Measurements from ENCODE around the gene B9D2.

Gene B9D2

DNA sequence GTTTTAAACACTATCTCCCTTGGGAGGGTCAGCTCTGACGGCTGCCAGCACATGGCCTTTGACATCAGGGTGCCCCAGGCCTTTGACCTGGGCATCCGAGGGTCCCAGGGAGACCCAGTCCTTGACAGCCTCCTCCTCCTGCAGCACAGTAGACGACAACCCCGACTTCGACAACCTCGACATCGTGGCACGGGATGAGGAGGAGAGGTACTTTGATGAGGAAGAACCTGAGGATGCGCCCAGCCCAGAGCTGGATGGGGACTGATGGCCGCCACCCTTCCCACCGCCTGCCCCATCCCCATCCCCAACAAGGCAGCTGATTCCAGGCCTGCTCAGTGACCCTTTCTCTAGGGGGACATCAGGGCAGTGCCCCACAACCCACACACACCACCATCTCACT is 41.5 kb downstream of the B9D2 start:
- H3K4me1 Mint-ChIP-seq (ENCODE audit: low read depth): peaks cover 26% of the 10 kb centered on the region
- peaks cover 42% of the 10 kb centered on the region for H3K36me3 Mint-ChIP-seq (ENCODE audit: low read depth)
- no peak overlapping the region for H3K4me3 Mint-ChIP-seq
- H3K27me3 Mint-ChIP-seq (ENCODE audit: low read depth): no peaks in the 10 kb centered on the region
- peak overlapping the region; percentile 59 for H3K27ac Mint-ChIP-seq
- H3K9me3 Mint-ChIP-seq: no peaks in the 10 kb centered on the region

- H3K9me3 Mint-ChIP-seq: no peaks in the 10 kb centered on the region
- H3K27me3 Mint-ChIP-seq (ENCODE audit: low read depth): no peaks in the 10 kb centered on the region
- no peak overlapping the region for H3K4me3 Mint-ChIP-seq
- H3K27ac Mint-ChIP-seq: no peak overlapping the region
- peaks cover 26% of the 10 kb centered on the region for H3K4me1 Mint-ChIP-seq (ENCODE audit: low read depth)
- H3K36me3 Mint-ChIP-seq (ENCODE audit: low read depth): peaks cover 45% of the 10 kb centered on the region
These were observed 42.2 kb downstream of the B9D2 start for GRCh38 chr19:41321600-41322270.

GRCh38 chr19:41321204-41321599 is 42.7 kb downstream of the B9D2 start:
- no peak overlapping the region for H3K4me3 Mint-ChIP-seq
- H3K36me3 Mint-ChIP-seq (ENCODE audit: low read depth): peaks cover 47% of the 10 kb centered on the region
- no peaks in the 10 kb centered on the region for H3K27me3 Mint-ChIP-seq (ENCODE audit: low read depth)
- no peak overlapping the region for H3K27ac Mint-ChIP-seq
- H3K9me3 Mint-ChIP-seq: no peaks in the 10 kb centered on the region
- H3K4me1 Mint-ChIP-seq (ENCODE audit: low read depth): peaks cover 21% of the 10 kb centered on the region

DNA sequence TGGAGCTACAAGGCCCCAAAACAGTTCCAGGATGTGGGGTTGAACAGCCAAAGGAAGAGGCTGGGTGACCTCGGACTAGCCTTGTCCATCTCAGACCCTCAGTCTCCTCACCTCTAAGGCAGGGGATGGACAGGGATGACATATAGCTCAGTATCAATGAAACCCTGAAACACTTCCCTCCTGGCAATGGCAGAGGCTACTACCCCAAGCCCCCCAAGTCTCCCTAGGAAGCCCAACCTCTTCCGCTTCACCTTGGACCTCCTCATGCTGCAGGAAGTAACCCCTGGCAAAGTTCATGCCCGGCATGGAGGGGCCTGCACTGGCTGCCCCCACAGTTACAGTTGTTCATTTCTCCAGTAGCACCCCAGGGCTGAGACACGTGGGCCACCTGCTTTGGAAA is 43.4 kb downstream of the B9D2 start:
- no peak overlapping the region for H3K4me3 Mint-ChIP-seq
- no peak overlapping the region for H3K27ac Mint-ChIP-seq
- peaks cover 48% of the 10 kb centered on the region for H3K36me3 Mint-ChIP-seq (ENCODE audit: low read depth)
- H3K4me1 Mint-ChIP-seq (ENCODE audit: low read depth): peaks cover 19% of the 10 kb centered on the region
- H3K9me3 Mint-ChIP-seq: no peaks in the 10 kb centered on the region
- H3K27me3 Mint-ChIP-seq (ENCODE audit: low read depth): no peaks in the 10 kb centered on the region

- Mint-ChIP-seq H3K27ac (no peak overlapping the region), H3K36me3 (ENCODE audit: low read depth) (peaks cover 48% of the 10 kb centered on the region), H3K9me3 (no peaks in the 10 kb centered on the region), H3K4me1 (ENCODE audit: low read depth) (peaks cover 16% of the 10 kb centered on the region), H3K4me3 (no peak overlapping the region), H3K27me3 (ENCODE audit: low read depth) (no peaks in the 10 kb centered on the region)
These were observed 43.8 kb downstream of the B9D2 start for GRCh38 chr19:41320185-41320518.

GRCh38 chr19:41319500-41320184 is 44.3 kb downstream of the B9D2 start:
- Mint-ChIP-seq H3K9me3 (no peaks in the 10 kb centered on the region), H3K27ac (no peak overlapping the region), H3K36me3 (ENCODE audit: low read depth) (peaks cover 46% of the 10 kb centered on the region), H3K27me3 (ENCODE audit: low read depth) (no peaks in the 10 kb centered on the region), H3K4me3 (no peak overlapping the region), H3K4me1 (ENCODE audit: low read depth) (peaks cover 13% of the 10 kb centered on the region)

DNA sequence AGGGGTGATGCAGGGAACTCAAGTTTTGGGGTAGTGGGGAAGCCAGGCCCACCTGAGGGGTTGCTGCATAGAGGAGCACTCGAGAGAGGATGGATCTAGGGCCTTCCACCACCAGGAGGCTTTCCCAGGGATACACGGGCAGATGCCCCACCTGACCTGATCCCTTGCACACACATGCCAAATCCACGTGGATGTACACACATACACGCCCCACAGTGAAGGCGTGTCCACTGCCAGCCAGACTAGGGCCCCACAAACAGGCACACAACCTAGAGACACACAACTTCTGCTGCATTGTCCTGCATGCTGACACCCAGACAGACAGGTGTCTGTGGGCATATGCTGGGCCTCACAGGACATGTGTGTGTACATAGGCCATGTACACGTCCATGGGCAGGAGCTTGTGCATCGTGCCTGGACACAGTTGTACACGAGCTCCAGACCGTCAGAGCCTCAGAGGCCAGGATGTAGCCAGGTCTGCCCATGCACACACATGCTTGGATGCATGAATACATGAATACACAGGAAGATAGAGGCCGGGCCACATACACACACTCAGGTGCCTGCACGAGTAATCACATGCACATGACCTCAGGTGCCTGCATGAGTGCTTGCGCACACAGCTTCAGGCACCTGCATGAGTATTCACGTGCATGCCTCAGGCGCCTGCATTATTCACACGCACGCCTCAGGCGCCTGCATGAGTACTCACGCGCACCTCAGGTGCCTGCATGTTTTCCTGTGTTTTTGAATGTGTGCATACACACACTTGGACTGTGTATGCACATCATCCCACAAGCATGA is 45.1 kb downstream of the B9D2 start:
- no peak overlapping the region for H3K27ac Mint-ChIP-seq
- H3K36me3 Mint-ChIP-seq (ENCODE audit: low read depth): peaks cover 45% of the 10 kb centered on the region
- no peak overlapping the region for H3K4me3 Mint-ChIP-seq
- no peaks in the 10 kb centered on the region for H3K9me3 Mint-ChIP-seq
- no peaks in the 10 kb centered on the region for H3K27me3 Mint-ChIP-seq (ENCODE audit: low read depth)
- H3K4me1 Mint-ChIP-seq (ENCODE audit: low read depth): peaks cover 6% of the 10 kb centered on the region

DNA sequence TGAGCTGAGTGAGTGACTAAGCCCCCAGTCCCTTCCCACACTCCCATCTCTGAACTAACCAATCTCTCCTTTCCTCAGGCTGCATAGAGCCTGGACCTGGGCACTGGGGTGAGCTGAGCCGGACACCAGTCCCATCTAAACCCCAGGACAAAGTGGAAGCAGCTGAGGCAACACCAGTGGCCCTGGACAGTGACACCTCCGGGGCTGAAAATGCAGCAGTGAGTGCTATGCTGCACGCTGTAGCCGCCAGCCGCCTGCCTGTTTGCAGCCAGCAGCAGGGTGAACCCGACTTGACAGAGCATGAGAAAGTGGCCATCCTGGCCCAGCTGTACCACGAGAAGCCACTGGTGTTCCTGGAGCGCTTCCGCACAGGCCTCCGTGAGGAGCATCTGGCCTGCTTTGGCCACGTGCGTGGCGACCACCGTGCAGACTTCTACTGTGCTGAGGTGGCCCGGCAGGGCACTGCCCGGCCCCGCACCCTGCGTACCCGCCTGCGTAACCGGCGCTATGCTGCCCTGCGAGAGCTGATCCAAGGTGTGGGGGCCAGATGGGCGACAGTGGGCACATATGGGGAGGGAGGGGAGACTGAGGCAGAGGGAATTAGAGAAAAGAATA is 47.5 kb downstream of the B9D2 start:
- Mint-ChIP-seq H3K9me3 (no peaks in the 10 kb centered on the region), H3K4me1 (ENCODE audit: low read depth) (peaks cover 17% of the 10 kb centered on the region), H3K27ac (no peak overlapping the region), H3K36me3 (ENCODE audit: low read depth) (peaks cover 48% of the 10 kb centered on the region), H3K4me3 (no peak overlapping the region), H3K27me3 (ENCODE audit: low read depth) (no peaks in the 10 kb centered on the region)

GRCh38 chr19:41311613-41312012 is 52.3 kb downstream of the B9D2 start:
- Mint-ChIP-seq H3K27ac (no peak overlapping the region), H3K9me3 (no peaks in the 10 kb centered on the region), H3K4me1 (ENCODE audit: low read depth) (peaks cover 46% of the 10 kb centered on the region), H3K27me3 (ENCODE audit: low read depth) (no peaks in the 10 kb centered on the region), H3K36me3 (ENCODE audit: low read depth) (peaks cover 41% of the 10 kb centered on the region), H3K4me3 (peak overlapping the region; percentile 98)

DNA sequence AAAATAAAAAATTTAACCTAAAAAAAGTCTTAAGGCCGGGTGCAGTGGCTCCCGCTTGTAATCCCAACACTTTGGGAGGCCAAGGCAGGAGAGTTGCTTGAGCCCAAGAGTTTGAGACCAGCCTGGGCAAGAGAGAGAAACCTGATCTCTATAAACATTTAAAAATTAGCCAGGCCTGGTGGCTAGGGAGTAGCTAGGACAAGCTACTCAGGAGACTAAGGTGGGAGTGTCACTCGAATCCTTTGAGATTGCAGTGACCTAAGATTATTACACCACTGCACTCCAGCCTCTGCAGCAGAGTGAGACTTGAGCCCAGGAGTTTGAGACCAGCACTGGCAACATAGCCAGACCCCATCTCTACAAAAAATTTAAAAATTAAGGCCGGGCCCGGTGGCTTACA is 52.9 kb downstream of the B9D2 start:
- no peaks in the 10 kb centered on the region for H3K27me3 Mint-ChIP-seq (ENCODE audit: low read depth)
- peaks cover 36% of the 10 kb centered on the region for H3K36me3 Mint-ChIP-seq (ENCODE audit: low read depth)
- no peaks in the 10 kb centered on the region for H3K9me3 Mint-ChIP-seq
- H3K27ac Mint-ChIP-seq: no peak overlapping the region
- peaks cover 50% of the 10 kb centered on the region for H3K4me1 Mint-ChIP-seq (ENCODE audit: low read depth)
- peak overlapping the region; percentile 98 for H3K4me3 Mint-ChIP-seq

DNA sequence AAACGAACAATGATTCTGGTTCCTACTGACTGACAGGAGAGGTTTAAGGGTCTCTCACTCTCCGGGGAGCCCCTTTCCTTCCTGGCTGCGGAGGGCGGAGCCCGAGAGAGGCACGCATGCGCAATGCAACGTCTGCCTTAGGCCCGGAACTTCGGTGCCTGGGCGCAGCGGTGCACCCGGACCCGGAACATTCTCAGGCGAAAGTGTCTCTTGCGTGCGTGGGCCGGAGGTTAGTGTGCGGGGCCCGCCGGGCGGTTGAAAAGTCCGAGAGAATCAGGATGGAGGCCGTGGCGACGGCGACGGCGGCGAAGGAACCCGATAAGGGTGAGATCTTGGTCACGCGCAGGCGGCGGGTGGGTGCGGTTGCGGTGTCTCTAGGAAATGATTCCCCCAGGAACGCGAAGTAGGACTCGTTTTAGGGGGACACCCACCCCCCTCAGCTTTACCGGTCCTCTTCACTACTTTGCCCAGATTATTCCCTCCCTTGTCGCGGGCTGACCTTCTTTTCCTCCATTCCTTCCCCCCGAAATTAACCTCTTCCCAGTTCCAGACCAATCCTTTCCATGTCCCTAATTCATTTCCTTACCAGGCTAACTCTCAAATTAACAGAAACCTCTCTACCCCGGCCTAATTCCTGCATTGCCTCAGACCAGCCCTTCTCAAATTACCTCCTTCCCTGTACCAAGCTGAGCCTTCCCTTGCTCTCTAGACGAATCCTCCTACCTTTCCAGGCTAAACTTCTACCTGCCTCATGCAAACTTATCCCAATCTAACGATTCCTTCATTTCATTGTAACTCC is 53.7 kb downstream of the B9D2 start, which contains the start of gene CCDC97:
Gene CCDC97, plus strand, starts transcription at position 140 of the 799 bp plus-strand sequence. Its CDS starts 139 bp downstream, at position 279.
- Mint-ChIP-seq H3K4me1 (ENCODE audit: low read depth) (peaks cover 53% of the 10 kb centered on the region), H3K4me3 (peak within 1 kb of the TSS; percentile 98), H3K27ac (peak within 1 kb of the TSS; percentile 93), H3K9me3 (no peaks in the 10 kb centered on the region), H3K36me3 (ENCODE audit: low read depth) (peaks cover 41% of the 10 kb centered on the region), H3K27me3 (ENCODE audit: low read depth) (no peaks in the 10 kb centered on the region)

GRCh38 chr19:41309180-41310032 is 54.5 kb downstream of the B9D2 start:
- Mint-ChIP-seq H3K4me1 (ENCODE audit: low read depth) (peaks cover 60% of the 10 kb centered on the region), H3K27me3 (ENCODE audit: low read depth) (no peaks in the 10 kb centered on the region), H3K9me3 (no peaks in the 10 kb centered on the region), H3K4me3 (peak overlapping the region; percentile 98), H3K27ac (peak overlapping the region; percentile 93), H3K36me3 (ENCODE audit: low read depth) (peaks cover 49% of the 10 kb centered on the region)

DNA sequence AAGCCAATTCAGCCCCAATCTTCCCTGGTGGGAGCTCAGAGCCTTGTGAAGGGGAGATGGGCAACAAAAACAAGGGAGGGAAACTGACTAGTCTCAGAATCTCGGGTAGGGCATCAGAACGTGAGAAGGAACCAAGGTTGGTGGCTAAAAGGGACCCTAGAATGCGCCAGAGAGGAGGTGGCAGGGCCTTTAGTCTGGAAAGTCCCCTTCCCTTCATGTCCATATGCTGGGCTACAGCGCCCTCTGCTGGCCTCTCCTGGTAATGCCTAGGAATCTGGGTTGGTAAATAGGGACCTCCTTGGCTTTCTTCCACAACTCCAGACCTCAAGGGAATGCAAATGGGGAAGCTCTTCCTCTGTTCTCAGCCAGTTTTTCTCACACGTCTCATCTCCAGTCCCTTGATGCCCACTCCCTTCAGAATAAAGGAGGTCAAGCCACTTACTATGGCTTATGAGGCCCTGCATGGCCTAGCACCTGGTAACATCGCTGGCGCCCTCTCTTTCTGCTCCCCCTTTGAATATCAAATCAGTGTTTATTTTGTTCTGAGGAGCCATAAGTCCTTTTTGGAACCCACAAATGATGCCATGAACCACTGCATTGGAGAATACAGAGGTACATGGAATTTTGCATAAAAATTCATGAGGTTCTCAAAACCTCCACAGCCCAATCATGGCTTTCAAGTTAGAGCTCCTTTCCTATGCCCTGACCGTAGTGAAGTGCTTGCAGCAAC is 55.3 kb downstream of the B9D2 start:
- Mint-ChIP-seq H3K27ac (peak overlapping the region; percentile 93), H3K36me3 (ENCODE audit: low read depth) (peaks cover 55% of the 10 kb centered on the region), H3K27me3 (ENCODE audit: low read depth) (no peaks in the 10 kb centered on the region), H3K4me1 (ENCODE audit: low read depth) (peaks cover 68% of the 10 kb centered on the region), H3K9me3 (no peaks in the 10 kb centered on the region), H3K4me3 (peak overlapping the region; percentile 98)
